ENCODE data around the gene SH3RF3. TPM values are rescaled to one million over a fixed set of nuclear protein-coding genes. Genes with fewer than 3 reads are reported as not detected.
A peak's percentile ranks its signal among the peaks of the same experiment; 100 is the strongest.

Gene SH3RF3
- total RNA-seq, 4 donors from 2014 or later: 2.4 to 5.5 (median 2.9) TPM

DNA sequence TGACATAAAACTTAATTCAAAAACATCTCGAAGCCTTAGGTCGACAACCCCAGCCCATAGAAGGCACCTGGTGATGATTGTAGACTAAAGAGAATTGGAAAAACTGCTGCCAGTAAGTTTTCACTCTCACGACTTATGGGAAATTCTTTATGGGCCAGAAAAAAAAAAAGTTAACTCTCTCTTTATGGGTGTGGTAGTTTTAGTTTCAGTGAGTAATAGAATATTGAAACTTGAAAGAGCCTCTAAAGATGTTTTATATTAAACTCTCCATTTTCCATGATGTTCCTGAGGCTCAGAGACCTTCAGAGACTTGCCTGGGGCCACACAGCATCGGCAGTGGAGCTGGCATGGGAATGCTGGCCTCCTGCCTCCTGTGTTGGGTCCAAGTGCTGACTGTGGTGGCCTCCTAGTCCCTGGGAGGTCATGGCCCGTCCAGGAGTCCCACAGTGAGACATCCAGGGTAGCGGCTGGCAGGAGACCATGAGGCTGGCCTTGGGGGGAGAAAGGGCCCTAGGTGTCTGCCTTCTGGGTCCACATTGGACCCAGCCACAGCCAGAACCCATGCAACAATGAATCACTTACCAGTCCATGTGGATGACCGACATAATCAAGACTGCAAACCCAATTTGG, 325.9 kb downstream of the SH3RF3 start:
- H3K4me3 ChIP-seq: no peak overlapping the region
- peaks cover 0 to 26% (median 0%) of the 10 kb centered on the region in 3 donors for H3K36me3 ChIP-seq
- no peak for DNase-seq
- H3K9me3 ChIP-seq: no peaks in the 10 kb centered on the region
- H3K27me3 ChIP-seq: peaks cover 0 to 13% (median 0%) of the 10 kb centered on the region in 4 donors
- intact Hi-C loops (cut with DNase I): no loop called here
- 74 to 80% methylated on average over 5 of the region's 7 CpGs for WGBS, 2 donors
- peaks cover 0 to 10% (median 0%) of the 10 kb centered on the region in 3 donors for H3K4me1 ChIP-seq
- TF ChIP-seq POLR2A (IDR thresholded peaks at IDR 0.05): no peak
- TF ChIP-seq, protein P1, sequence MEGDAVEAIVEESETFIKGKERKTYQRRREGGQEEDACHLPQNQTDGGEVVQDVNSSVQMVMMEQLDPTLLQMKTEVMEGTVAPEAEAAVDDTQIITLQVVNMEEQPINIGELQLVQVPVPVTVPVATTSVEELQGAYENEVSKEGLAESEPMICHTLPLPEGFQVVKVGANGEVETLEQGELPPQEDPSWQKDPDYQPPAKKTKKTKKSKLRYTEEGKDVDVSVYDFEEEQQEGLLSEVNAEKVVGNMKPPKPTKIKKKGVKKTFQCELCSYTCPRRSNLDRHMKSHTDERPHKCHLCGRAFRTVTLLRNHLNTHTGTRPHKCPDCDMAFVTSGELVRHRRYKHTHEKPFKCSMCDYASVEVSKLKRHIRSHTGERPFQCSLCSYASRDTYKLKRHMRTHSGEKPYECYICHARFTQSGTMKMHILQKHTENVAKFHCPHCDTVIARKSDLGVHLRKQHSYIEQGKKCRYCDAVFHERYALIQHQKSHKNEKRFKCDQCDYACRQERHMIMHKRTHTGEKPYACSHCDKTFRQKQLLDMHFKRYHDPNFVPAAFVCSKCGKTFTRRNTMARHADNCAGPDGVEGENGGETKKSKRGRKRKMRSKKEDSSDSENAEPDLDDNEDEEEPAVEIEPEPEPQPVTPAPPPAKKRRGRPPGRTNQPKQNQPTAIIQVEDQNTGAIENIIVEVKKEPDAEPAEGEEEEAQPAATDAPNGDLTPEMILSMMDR (IDR thresholded peaks at IDR 0.05): no peak
- no peak overlapping the region for H3K27ac ChIP-seq

DNA sequence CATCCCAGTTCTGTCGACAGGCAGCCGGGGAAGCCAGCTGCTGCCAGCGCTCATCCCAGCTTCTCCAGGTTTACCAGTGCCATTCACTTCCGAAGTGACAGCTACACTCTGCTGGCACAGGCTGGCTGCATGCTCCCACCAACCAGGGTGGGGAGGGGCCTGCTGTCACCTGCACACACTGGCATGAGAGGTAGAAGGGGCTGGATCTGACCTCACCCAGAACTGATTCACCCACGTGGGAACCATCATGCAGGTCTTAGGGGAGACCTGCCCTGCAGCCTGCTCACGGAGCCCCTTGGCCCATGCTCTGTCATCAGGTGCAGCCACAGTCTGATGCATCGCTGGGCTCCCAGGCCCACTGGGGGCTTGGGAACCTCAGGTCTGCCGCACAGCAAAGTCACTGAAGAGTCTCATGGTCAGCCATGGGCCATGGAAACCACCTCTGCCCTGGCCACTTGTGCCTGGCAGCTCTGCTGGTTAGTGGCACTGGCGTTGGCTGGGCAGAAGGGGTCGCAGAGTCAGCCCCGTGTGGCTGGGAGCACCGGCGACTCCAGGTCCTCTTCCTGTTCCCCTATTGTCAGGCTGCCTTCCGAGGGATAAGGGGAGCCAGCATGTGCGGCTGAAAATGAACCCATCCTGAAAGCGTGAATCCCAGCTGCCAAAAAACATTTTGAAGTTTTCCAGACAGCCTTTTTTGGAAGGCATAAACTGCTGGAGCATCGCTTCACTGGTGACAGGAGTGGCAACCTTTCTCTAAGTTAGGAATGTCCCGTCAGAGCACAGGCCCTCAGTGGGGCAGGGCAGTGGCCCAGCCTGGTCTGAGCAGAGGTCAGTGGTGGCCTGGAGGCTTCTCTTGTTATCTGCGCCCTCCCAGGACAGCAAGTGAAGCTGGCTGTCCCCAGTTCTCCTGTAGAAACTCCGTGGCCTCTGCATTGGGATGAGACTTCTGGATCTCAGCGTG, 327.0 kb downstream of the SH3RF3 start:
- peaks cover 0 to under 1% (median 0%) of the 10 kb centered on the region in 3 donors for H3K4me1 ChIP-seq
- no peak overlapping the region for H3K4me3 ChIP-seq
- DNase-seq: no peak
- H3K9me3 ChIP-seq: no peaks in the 10 kb centered on the region
- H3K36me3 ChIP-seq: peaks cover 0 to 26% (median 0%) of the 10 kb centered on the region in 3 donors
- TF ChIP-seq POLR2A (IDR thresholded peaks at IDR 0.05): no peak
- TF ChIP-seq, protein P1 (IDR thresholded peaks at IDR 0.05): no peak
- peaks cover 0 to 13% (median 0%) of the 10 kb centered on the region in 4 donors for H3K27me3 ChIP-seq
- WGBS, 2 donors: 82 to 86% methylated on average over 5 to 7 of the region's 21 CpGs
- intact Hi-C loops (cut with DNase I): no loop called here
- peak overlapping the region in 2 of 4 donors; percentile 2 to 44 for H3K27ac ChIP-seq

DNA sequence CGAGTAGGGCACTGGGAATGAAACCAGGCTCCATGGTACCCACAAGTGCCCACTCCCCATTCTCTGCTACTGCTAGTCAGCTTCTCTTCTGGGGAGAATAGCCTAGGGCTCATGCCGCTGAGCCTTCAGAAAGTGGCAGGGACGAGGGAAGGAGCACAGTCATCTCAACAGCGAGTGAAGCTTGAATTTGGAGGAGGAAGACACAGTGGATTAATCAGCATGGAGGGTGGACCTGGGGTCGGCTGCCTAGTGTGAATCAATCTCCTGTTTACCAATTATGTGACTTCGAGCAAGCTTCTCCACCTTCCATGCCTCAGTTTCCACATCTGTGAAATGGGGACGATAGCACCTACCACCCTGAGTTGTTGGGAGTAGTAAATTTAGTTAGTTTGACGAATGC, 327.8 kb downstream of the SH3RF3 start:
- no peak overlapping the region for H3K4me3 ChIP-seq
- no peaks in the 10 kb centered on the region for H3K4me1 ChIP-seq
- peak overlapping the region in 2 of 4 donors; percentile 2 to 44 for H3K27ac ChIP-seq
- no peak for TF ChIP-seq POLR2A (IDR thresholded peaks at IDR 0.05)
- TF ChIP-seq, protein P1 (IDR thresholded peaks at IDR 0.05): no peak
- H3K9me3 ChIP-seq: no peaks in the 10 kb centered on the region
- no peak for DNase-seq
- 85 to 88% methylated on average over 4 to 7 of the region's 8 CpGs for WGBS, 2 donors
- H3K36me3 ChIP-seq: peaks cover 0 to 22% (median 0%) of the 10 kb centered on the region in 3 donors
- intact Hi-C loops (cut with DNase I): no loop called here
- peaks cover 0 to 13% (median 0%) of the 10 kb centered on the region in 4 donors for H3K27me3 ChIP-seq

DNA sequence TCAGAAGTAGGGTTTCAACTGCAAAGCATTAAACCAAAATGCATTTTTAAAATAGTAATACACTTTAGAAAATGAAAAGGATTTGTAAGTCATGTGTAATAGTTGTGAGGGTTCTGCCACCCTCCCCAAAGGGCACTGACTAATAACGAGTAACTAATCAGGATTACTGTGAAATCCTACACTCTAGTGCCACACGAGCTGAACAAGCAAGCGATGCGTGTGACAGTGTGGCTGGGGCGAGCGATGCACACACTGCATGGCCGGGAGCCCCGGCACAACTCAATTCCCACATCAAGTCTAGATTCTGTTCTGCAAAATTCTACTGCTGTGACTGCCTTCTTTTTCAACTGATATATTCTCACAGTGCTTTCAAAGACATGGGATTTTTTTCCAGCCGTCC, 328.4 kb downstream of the SH3RF3 start:
- Histone ChIP-seq H3K4me3 (no peak overlapping the region), H3K36me3 (peaks cover 0 to 17% (median 0%) of the 10 kb centered on the region in 3 donors), H3K27ac (peak overlapping the region in 1 of 4 donors; percentile 1), H3K9me3 (no peaks in the 10 kb centered on the region), H3K27me3 (peaks cover 0 to 13% (median 0%) of the 10 kb centered on the region in 4 donors), H3K4me1 (no peaks in the 10 kb centered on the region)
- intact Hi-C loops (cut with DNase I): no loop called here
- DNase-seq: no peak
- TF ChIP-seq, protein P1 (IDR thresholded peaks at IDR 0.05): no peak
- no peak for TF ChIP-seq POLR2A (IDR thresholded peaks at IDR 0.05)
- WGBS, 2 donors: 40 to 61% methylated on average over 9 of the region's 9 CpGs

DNA sequence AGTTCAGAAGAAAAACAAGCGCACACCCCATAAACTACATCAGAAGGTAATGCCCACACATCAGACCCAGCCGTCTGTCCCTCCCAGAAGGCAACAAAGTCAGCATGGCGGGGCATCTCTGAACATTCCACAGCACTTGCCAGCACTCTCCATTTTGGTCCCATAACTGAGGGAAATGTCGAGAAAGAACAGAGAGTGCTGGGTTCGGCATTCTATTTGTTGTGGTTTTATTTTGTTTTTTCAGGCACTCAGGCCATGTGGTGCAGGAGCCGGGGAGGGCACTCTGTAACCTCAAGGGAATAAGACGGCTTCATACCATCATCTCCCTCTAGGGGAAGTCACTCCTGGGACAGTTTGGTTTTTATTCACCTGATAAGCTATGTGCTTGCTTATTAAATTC, 328.8 kb downstream of the SH3RF3 start:
- no peak for DNase-seq
- Histone ChIP-seq H3K27me3 (peaks cover 0 to 13% (median 0%) of the 10 kb centered on the region in 4 donors), H3K27ac (peak overlapping the region in 1 of 4 donors; percentile 1), H3K4me3 (no peak overlapping the region), H3K9me3 (no peaks in the 10 kb centered on the region), H3K36me3 (peaks cover 0 to 17% (median 0%) of the 10 kb centered on the region in 3 donors), H3K4me1 (no peaks in the 10 kb centered on the region)
- TF ChIP-seq, protein P1 (IDR thresholded peaks at IDR 0.05): peak in 1 of 6 experiments; percentile 10
- no peak for TF ChIP-seq POLR2A (IDR thresholded peaks at IDR 0.05)
- intact Hi-C loops (cut with DNase I): no loop called here
- WGBS, 2 donors: 67 to 81% methylated on average over 7 of the region's 7 CpGs
